NB4 (cell line): ENCODE results near the gene SSTR1.

Experiments
- DNase-seq: peaks from one replicate; pipeline ENCODE4 v3.0.0; 2010; ENCODE audit warnings: low read depth
- H3K4me3 ChIP-seq: one replicate; pipeline ENCODE4 v1.5.1; 2011; ENCODE audit warnings: mild to moderate bottlenecking, low read depth, low read length, moderate library complexity
- CTCF ChIP-seq: IDR thresholded peaks from one replicate; pipeline ENCODE4 v1.5.1; 2012; ENCODE audit warnings: low read depth, low read length
- MAX ChIP-seq: IDR thresholded peaks from 2 replicates; pipeline ENCODE4 v1.6.1; 2011; ENCODE audit warnings: low read depth, low read length
- MYC ChIP-seq: IDR thresholded peaks from 2 replicates; pipeline ENCODE4 v1.6.1; 2011; ENCODE audit warnings: low read depth, low read length
- POLR2A ChIP-seq: IDR thresholded peaks from 2 replicates; pipeline ENCODE4 v1.6.1; 2011; ENCODE audit warnings: mild to moderate bottlenecking; ENCODE audit not compliant: insufficient read length; ENCODE audit errors: extremely low read depth

The SSTR1 gene

GRCh38 chr14:38252066-38252710 is 44.5 kb downstream of the SSTR1 start:
- no peak overlapping the region for H3K4me3 ChIP-seq
- TF ChIP-seq MYC (no peak), MAX (no peak), CTCF (no peak), POLR2A (no peak)
- DNase-seq = no peak

GRCh38 chr14:38253676-38254075 is 46.0 kb downstream of the SSTR1 start:
- H3K4me3 ChIP-seq = no peak overlapping the region
- no peak for DNase-seq
- TF ChIP-seq CTCF = no peak
- TF ChIP-seq MYC = no peak
- TF ChIP-seq POLR2A = no peak
- no peak for TF ChIP-seq MAX

GRCh38 chr14:38254571-38255407 is 47.1 kb downstream of the SSTR1 start:
- no peak overlapping the region for H3K4me3 ChIP-seq
- TF ChIP-seq POLR2A (no peak), CTCF (no peak), MAX (no peak), MYC (no peak)
- DNase-seq = no peak

- H3K4me3 ChIP-seq = no peak overlapping the region
- TF ChIP-seq POLR2A (no peak), MYC (no peak), CTCF (no peak), MAX (no peak)
- DNase-seq = no peak
Observed at GRCh38 chr14:38255408-38255672, 47.6 kb downstream of the SSTR1 start.

- no peak within 1 kb of the TSS for H3K4me3 ChIP-seq
- TF ChIP-seq CTCF = no peak
- TF ChIP-seq MAX = no peak
- no peak for TF ChIP-seq MYC
- TF ChIP-seq POLR2A = no peak
- no peak for DNase-seq
Observed at GRCh38 chr14:38255673-38256532, 48.2 kb downstream of the SSTR1 start, which contains the start of gene CLEC14A. Gene CLEC14A, minus strand, starts transcription at chr14:38256093. Its CDS starts 71 bp downstream, at chr14:38256022.
